HAP-1 (cell line): ENCODE data around the gene MAN1A1.
A peak's percentile ranks its signal among the peaks of the same experiment; 100 is the strongest.

Source experiments
- DNase-seq, 2 experiments: peaks; one replicate each; pipeline ENCODE4 v3.0.0-alpha.2; 2016 to 2020; ENCODE audit warnings: low spot score in 2 of 2
- H3K27me3 ChIP-seq: fragments of 250-450 bp; sonication (Bioruptor Pico); 2 replicates; pipeline ENCODE4 v1.5.1; 2020; ENCODE audit warnings: low read depth, mild to moderate bottlenecking, moderate library complexity
- H3K36me3 ChIP-seq: fragments of 250-450 bp; sonication (Bioruptor Pico); replicated peaks from 2 replicates; pipeline ENCODE4 v1.5.1; 2020; ENCODE audit warnings: mild to moderate bottlenecking
- H3K4me1 ChIP-seq: fragments of 250-450 bp; sonication (Bioruptor Pico); 2 replicates; pipeline ENCODE4 v1.5.1; 2020; ENCODE audit warnings: mild to moderate bottlenecking
- H3K4me3 ChIP-seq: fragments of 250-450 bp; sonication (Bioruptor Pico); 2 replicates; pipeline ENCODE4 v1.5.1; 2020; ENCODE audit warnings: mild to moderate bottlenecking, moderate library complexity
- H3K9me3 ChIP-seq: fragments of 250-450 bp; sonication (Bioruptor Pico); 2 replicates; pipeline ENCODE4 v1.5.1; 2020; ENCODE audit warnings: mild to moderate bottlenecking, moderate library complexity
- in situ Hi-C: fragments of 300-500 bp; cut with MboI; formaldehyde crosslinking; loops from 3 replicates; pipeline ENCODE4 v1.14.3; 2020; ENCODE audit warnings: low sequenced_read_pairs, inconsistent platforms, mixed read lengths

The MAN1A1 gene

DNA sequence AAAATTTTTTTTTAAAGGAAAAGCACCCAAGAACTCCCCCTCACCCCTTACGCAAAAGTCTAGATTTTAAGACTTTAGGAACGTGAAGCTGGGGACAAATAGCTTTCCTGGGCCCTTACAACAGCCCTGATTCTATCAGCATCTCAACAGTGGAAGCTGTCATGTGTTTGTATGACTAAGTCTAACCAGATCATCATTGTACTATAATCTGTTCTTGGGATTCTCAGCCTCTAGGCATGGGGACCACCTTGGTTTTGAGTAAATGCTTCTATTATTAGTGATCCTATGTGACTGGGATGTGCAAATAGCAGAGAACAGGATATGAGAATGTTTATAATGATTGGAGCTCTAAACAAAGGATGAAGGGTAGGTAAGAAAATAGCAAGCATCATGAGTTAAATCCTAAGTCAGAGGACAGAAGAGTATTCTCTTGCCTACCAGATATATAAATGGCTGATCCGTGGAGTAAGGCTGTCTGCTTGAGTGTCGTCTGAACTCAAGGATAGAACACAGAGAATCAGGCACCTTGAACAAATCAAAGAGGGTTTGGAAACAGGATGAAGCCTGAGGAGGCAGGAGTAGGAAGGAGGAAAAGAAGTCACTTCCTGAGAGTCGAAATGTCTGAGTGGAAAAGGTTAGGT, 165.4 kb downstream of the MAN1A1 start:
- Histone ChIP-seq H3K4me1 (peaks cover 2% of the 10 kb centered on the region), H3K4me3 (no peak overlapping the region), H3K9me3 (no peaks in the 10 kb centered on the region), H3K36me3 (no peaks in the 10 kb centered on the region), H3K27me3 (no peaks in the 10 kb centered on the region)
- no peak for DNase-seq
- in situ Hi-C loops = no loop called here

DNA sequence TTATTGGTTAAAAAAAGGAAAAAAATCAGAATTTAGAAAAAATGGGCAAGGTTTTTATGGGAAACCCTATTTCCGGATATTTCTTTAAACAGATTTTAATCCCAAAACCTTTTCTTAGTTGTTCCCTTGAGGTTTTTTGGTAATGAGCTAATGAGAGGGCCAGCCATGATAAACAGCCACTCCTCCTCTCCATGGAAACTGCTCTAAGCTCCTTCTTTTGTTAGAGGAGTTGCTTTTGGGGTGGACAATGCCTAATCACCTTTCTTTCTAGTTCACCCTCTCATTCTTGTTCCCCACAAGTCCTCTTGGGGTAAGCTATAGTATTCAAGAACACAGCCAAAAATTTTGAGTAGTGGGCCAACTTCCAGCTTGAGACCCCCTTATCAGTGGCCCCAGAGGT, 166.1 kb downstream of the MAN1A1 start:
- no peak overlapping the region for H3K4me3 ChIP-seq
- no peaks in the 10 kb centered on the region for H3K36me3 ChIP-seq
- in situ Hi-C loops = no loop called here
- H3K9me3 ChIP-seq = no peaks in the 10 kb centered on the region
- H3K27me3 ChIP-seq = no peaks in the 10 kb centered on the region
- DNase-seq = no peak
- H3K4me1 ChIP-seq = peaks cover 6% of the 10 kb centered on the region

GRCh38 chr6:119182875-119183274, 166.7 kb downstream of the MAN1A1 start:
- in situ Hi-C loops = no loop called here
- no peaks in the 10 kb centered on the region for H3K36me3 ChIP-seq
- DNase-seq = no peak

GRCh38 chr6:119182216-119182803, 167.3 kb downstream of the MAN1A1 start:
- H3K4me3 ChIP-seq = no peak overlapping the region
- H3K4me1 ChIP-seq = peaks cover 6% of the 10 kb centered on the region
- H3K36me3 ChIP-seq = no peaks in the 10 kb centered on the region
- no peak for DNase-seq
- H3K9me3 ChIP-seq = no peaks in the 10 kb centered on the region
- no peaks in the 10 kb centered on the region for H3K27me3 ChIP-seq
- in situ Hi-C loops = no loop called here

More at GRCh38 chr6:119182875-119183274, 166.7 kb downstream of the MAN1A1 start:
- no peaks in the 10 kb centered on the region for H3K27me3 ChIP-seq
- H3K4me1 ChIP-seq = peaks cover 6% of the 10 kb centered on the region
- H3K4me3 ChIP-seq = no peak overlapping the region
- H3K9me3 ChIP-seq = no peaks in the 10 kb centered on the region

DNA sequence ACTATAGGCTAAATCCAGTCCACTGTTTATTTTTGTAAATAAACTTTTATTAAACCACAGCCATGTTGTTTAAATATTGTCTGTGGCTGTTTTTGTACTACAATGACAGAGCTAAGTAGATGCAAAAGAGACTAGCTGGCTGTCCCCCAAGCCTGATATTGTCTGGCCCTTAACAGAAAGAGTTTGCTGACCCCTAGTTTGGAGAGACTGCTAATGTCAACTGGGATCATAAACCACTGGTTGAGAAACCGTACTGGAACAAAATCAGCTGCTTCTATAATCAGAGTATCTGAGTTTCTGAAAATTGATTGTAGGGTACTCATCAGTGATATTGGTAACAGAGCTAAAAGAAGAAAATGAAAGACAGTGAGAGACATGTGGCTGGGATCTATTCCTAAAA, 168.5 kb downstream of the MAN1A1 start:
- H3K4me3 ChIP-seq = no peak overlapping the region
- no peaks in the 10 kb centered on the region for H3K9me3 ChIP-seq
- in situ Hi-C loops = no loop called here
- peaks cover 6% of the 10 kb centered on the region for H3K4me1 ChIP-seq
- H3K27me3 ChIP-seq = no peaks in the 10 kb centered on the region
- no peaks in the 10 kb centered on the region for H3K36me3 ChIP-seq
- DNase-seq = no peak

DNA sequence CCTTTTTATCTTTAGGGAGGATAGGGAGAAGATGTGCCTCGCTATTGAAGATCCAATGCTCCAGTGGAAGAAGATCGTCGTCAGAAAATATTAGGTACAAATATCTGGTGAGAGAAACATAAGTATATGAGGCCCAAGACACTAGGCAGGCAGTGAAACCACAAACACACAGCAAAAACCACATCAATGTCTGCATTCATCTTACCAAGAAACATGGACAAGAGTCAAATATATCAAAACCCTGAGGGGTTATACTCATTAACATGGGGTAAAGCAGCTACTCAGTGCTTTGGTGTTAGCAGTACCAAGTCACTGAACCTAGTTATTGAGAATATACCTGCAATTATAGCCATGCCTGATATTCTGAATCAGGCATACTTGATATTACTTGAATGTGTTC, 169.7 kb downstream of the MAN1A1 start:
- Histone ChIP-seq H3K36me3 (no peaks in the 10 kb centered on the region), H3K27me3 (no peaks in the 10 kb centered on the region), H3K4me3 (no peak overlapping the region), H3K9me3 (no peaks in the 10 kb centered on the region), H3K4me1 (peaks cover 6% of the 10 kb centered on the region)
- no peak for DNase-seq
- in situ Hi-C loops = no loop called here

GRCh38 chr6:119179062-119179461, 170.5 kb downstream of the MAN1A1 start:
- Histone ChIP-seq H3K36me3 (no peaks in the 10 kb centered on the region), H3K9me3 (no peaks in the 10 kb centered on the region), H3K27me3 (no peaks in the 10 kb centered on the region), H3K4me1 (peaks cover 11% of the 10 kb centered on the region), H3K4me3 (no peak overlapping the region)
- no peak for DNase-seq
- in situ Hi-C loops = no loop called here

GRCh38 chr6:119176445-119176844, 173.1 kb downstream of the MAN1A1 start:
- Histone ChIP-seq H3K4me3 (no peak overlapping the region), H3K27me3 (no peaks in the 10 kb centered on the region), H3K9me3 (no peaks in the 10 kb centered on the region), H3K36me3 (no peaks in the 10 kb centered on the region), H3K4me1 (peaks cover 17% of the 10 kb centered on the region)
- no peak for DNase-seq
- in situ Hi-C loops = no loop called here

GRCh38 chr6:119174879-119175817, 174.4 kb downstream of the MAN1A1 start:
- in situ Hi-C loops = no loop called here
- H3K27me3 ChIP-seq = no peaks in the 10 kb centered on the region
- H3K4me3 ChIP-seq = no peak overlapping the region
- no peaks in the 10 kb centered on the region for H3K36me3 ChIP-seq
- DNase-seq = no peak
- peaks cover 17% of the 10 kb centered on the region for H3K4me1 ChIP-seq
- no peaks in the 10 kb centered on the region for H3K9me3 ChIP-seq

GRCh38 chr6:119174085-119174445, 175.5 kb downstream of the MAN1A1 start:
- Histone ChIP-seq H3K4me1 (peaks cover 14% of the 10 kb centered on the region), H3K36me3 (no peaks in the 10 kb centered on the region), H3K4me3 (no peak overlapping the region), H3K9me3 (no peaks in the 10 kb centered on the region), H3K27me3 (no peaks in the 10 kb centered on the region)
- in situ Hi-C loops = no loop called here
- peak in 1 of 2 experiments; percentile 31 for DNase-seq

DNA sequence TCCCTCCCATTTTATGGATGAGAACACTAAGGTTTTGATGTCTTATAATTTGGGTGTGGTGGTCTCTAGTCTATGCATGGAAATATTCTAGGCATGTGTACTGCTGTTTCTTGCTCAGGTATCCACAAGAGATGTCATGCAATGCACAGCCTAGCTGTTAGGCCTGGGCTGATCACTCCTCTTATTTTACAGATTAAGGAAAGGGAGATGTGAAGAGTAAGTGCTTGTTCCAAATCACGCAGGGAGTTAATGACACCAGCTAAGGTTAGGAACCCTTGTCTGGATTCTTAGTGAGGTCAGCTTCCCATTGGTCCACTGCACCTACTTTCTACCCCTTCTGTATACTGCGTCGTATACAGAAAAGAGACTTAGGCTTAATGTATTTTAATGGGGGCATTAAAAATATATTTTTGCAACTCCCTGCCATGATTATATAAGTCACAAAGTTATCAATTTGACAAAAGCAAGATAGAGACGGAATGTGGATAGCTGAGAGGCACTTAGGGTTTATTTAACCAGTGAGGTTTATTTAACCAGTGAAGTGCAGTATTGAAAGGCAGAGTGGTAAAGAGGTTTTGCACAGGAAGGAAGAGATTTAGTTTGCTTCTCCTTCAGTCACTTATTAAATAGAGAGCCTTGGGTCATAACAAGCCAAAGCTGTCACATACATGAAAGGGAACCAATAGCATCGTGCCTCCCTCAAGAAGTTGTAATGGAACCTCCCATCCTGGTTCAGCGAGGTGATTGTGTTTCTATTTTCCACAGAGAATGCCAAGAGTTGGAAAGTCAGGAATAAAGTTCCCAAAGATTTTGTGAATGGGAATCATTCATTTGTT, 176.1 kb downstream of the MAN1A1 start:
- Histone ChIP-seq H3K9me3 (no peaks in the 10 kb centered on the region), H3K36me3 (no peaks in the 10 kb centered on the region), H3K27me3 (no peaks in the 10 kb centered on the region), H3K4me1 (peaks cover 11% of the 10 kb centered on the region), H3K4me3 (no peak overlapping the region)
- peak; percentile 20 to 60 for DNase-seq
- in situ Hi-C loops = no loop called here

GRCh38 chr6:119172824-119173223, 176.7 kb downstream of the MAN1A1 start:
- no peaks in the 10 kb centered on the region for H3K9me3 ChIP-seq
- H3K27me3 ChIP-seq = no peaks in the 10 kb centered on the region
- no peak overlapping the region for H3K4me3 ChIP-seq
- H3K36me3 ChIP-seq = no peaks in the 10 kb centered on the region
- H3K4me1 ChIP-seq = peaks cover 11% of the 10 kb centered on the region
- in situ Hi-C loops = no loop called here
- no peak for DNase-seq

DNA sequence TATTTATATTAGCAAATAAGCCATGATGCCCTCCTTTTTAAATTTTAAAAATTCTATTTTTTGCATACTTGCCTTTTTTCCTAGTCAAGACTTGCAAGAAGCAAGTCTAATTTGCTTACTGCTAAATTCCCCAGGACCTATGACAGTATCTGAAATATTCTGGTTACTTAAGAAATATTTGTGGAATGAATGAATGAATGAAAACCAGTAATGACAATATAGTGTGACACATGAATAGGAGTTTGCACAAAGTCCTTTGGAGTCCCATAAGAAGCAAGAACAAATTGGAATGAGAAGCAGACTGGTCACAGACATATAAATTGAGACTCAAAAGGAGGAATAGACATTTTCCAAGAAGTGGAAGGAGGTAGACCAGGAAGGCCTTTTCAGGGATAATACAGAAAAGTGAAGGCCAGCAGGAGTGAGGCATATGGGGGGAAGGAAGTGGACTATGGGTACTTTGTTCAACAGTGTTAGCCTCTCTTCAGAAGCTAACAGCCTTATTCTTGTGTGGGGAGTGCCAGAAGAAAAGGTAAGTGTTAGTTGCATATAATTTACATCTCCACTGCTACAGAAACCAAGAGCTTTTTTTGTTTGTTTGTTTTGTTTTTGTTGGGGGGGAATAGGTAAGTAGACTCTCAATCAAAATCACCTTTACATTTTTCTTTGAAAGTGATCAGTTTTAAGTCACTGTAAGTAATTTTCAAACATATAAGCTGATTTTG, 177.5 kb downstream of the MAN1A1 start:
- Histone ChIP-seq H3K9me3 (no peaks in the 10 kb centered on the region), H3K27me3 (no peaks in the 10 kb centered on the region)

More for the DNA sequence above, 177.5 kb downstream of the MAN1A1 start:
- DNase-seq = no peak
- H3K36me3 ChIP-seq = no peaks in the 10 kb centered on the region
- in situ Hi-C loops = no loop called here
- H3K4me1 ChIP-seq = peaks cover 11% of the 10 kb centered on the region
- no peak overlapping the region for H3K4me3 ChIP-seq
